Upper lobe of left lung (tissue), 4 donors: Measurements from ENCODE around the gene FUT9.

Experiments
- POLR2A ChIP-seq, 4 donors: fragments of 450-650 bp; IDR thresholded peaks; one replicate each; pipeline ENCODE4 v1.5.1; 2016 to 2017; ENCODE audit warnings: antibody characterized with exemption in 4 of 4, mild to moderate bottlenecking in 2 of 4
- TF ChIP-seq, protein P1 (sequence below), 6 experiments: fragments of 450-650 bp in 4 of 6; fragments of 200-600 bp in 2 of 6; sonication (generic) in 2 of 6; IDR thresholded peaks; one replicate each; pipeline ENCODE4 v1.5.1; 2016 to 2019; ENCODE audit warnings: antibody characterized with exemption in 6 of 6

GRCh38 chr6:96235927-96236326 is 220.2 kb downstream of the FUT9 start:
- TF ChIP-seq, protein P1, sequence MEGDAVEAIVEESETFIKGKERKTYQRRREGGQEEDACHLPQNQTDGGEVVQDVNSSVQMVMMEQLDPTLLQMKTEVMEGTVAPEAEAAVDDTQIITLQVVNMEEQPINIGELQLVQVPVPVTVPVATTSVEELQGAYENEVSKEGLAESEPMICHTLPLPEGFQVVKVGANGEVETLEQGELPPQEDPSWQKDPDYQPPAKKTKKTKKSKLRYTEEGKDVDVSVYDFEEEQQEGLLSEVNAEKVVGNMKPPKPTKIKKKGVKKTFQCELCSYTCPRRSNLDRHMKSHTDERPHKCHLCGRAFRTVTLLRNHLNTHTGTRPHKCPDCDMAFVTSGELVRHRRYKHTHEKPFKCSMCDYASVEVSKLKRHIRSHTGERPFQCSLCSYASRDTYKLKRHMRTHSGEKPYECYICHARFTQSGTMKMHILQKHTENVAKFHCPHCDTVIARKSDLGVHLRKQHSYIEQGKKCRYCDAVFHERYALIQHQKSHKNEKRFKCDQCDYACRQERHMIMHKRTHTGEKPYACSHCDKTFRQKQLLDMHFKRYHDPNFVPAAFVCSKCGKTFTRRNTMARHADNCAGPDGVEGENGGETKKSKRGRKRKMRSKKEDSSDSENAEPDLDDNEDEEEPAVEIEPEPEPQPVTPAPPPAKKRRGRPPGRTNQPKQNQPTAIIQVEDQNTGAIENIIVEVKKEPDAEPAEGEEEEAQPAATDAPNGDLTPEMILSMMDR (IDR thresholded peaks at IDR 0.05) = no peak
- TF ChIP-seq POLR2A (IDR thresholded peaks at IDR 0.05) = no peak
